Breast epithelium (tissue), 3 donors: ENCODE results near the gene MCAM.

Experiments used
- POLR2A ChIP-seq: fragments of 450-650 bp; IDR thresholded peaks from one replicate; pipeline ENCODE4 v1.6.1; 2016; ENCODE audit warnings: antibody characterized with exemption, mild to moderate bottlenecking, moderate library complexity
- POLR2AphosphoS5 ChIP-seq, 3 donors: sonication (generic); formaldehyde crosslinking; IDR thresholded peaks; one replicate each; pipeline ENCODE4 v1.6.1; 2017; ENCODE audit warnings: antibody characterized with exemption in 3 of 3
- TF ChIP-seq, protein P1 (sequence below), 3 donors: fragments of 450-650 bp; IDR thresholded peaks; one replicate each; pipeline ENCODE4 v1.5.1; 2016 to 2017; ENCODE audit warnings: antibody characterized with exemption in 3 of 3, mild to moderate bottlenecking in 3 of 3, moderate library complexity in 3 of 3

DNA sequence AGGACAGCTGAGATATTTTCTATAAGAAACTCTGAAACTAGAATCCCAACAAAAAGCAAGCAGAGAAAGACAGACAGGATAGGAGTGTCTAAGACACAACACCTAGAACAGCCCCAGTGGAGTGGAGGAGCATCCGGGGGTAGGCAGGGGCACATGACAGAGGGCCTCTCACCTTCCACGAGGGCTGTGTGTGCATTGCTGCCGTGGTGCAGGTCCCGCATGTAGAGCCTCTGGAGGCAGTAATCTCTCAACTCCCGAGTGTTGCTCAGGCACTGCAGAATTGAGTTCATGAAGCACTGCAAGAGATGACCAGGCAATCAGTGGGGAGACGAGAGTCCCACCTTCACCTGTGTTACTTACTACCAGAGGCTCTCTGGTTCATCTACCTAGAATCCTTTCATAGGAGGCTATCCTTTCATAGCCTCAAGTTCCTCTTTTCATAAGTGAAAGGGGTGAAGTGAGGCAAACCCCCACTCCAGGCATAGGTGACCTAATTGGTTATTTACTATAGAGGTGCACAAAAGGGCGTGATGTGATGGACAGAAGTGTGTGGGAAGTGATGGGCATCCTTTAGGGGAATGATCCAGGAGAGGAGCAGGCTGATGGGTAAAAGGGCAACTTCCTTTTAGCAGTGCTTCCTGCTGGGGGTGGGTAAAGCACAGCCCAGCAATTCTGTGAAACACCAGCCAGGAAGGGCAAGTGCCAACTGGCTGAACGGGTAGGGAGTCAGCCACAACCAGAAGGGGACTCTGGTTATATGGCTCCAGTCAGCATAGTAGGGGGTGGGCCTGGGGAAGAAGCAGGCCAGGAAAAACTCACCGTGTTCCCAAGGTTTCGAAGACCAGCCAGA is 42.7 kb upstream of the MCAM start:
- TF ChIP-seq, protein P1, sequence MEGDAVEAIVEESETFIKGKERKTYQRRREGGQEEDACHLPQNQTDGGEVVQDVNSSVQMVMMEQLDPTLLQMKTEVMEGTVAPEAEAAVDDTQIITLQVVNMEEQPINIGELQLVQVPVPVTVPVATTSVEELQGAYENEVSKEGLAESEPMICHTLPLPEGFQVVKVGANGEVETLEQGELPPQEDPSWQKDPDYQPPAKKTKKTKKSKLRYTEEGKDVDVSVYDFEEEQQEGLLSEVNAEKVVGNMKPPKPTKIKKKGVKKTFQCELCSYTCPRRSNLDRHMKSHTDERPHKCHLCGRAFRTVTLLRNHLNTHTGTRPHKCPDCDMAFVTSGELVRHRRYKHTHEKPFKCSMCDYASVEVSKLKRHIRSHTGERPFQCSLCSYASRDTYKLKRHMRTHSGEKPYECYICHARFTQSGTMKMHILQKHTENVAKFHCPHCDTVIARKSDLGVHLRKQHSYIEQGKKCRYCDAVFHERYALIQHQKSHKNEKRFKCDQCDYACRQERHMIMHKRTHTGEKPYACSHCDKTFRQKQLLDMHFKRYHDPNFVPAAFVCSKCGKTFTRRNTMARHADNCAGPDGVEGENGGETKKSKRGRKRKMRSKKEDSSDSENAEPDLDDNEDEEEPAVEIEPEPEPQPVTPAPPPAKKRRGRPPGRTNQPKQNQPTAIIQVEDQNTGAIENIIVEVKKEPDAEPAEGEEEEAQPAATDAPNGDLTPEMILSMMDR (IDR thresholded peaks at IDR 0.05) = no peak
- TF ChIP-seq POLR2A = no peak
- TF ChIP-seq POLR2AphosphoS5 (IDR thresholded peaks at IDR 0.05) = no peak
